ENCODE results near the gene GPR143.

GPR143 gene

GRCh38 chrX:9746148-9746888 lies 19.3 kb downstream of the GPR143 start:
- TF ChIP-seq SIN3A (IDR thresholded peaks at IDR 0.05; ENCODE audit: borderline replicate concordance, insufficient read depth, low read length), result no peak
- no peak for TF ChIP-seq POLR2AphosphoS5 (IDR thresholded peaks at IDR 0.05; ENCODE audit: low read depth, low read length)
- no peak for TF ChIP-seq TAF1 (IDR thresholded peaks at IDR 0.05; ENCODE audit: borderline replicate concordance, insufficient read depth, low read length)
- TF ChIP-seq FOXP2 (optimal IDR thresholded peaks at IDR 0.05; ENCODE audit: borderline replicate concordance, extremely low read depth, extremely low read length, insufficient read depth), result no peak
- no peak for TF ChIP-seq REST (IDR thresholded peaks at IDR 0.05; ENCODE audit: insufficient read depth in 1 of 2, low read depth in 2 of 2, low read length in 2 of 2)

GRCh38 chrX:9745417-9746115 lies 20.1 kb downstream of the GPR143 start:
- TF ChIP-seq POLR2AphosphoS5 (IDR thresholded peaks at IDR 0.05; ENCODE audit: low read depth, low read length) (no peak), FOXP2 (optimal IDR thresholded peaks at IDR 0.05; ENCODE audit: borderline replicate concordance, extremely low read depth, extremely low read length, insufficient read depth) (no peak), TAF1 (IDR thresholded peaks at IDR 0.05; ENCODE audit: borderline replicate concordance, insufficient read depth, low read length) (no peak), REST (IDR thresholded peaks at IDR 0.05; ENCODE audit: insufficient read depth in 1 of 2, low read depth in 2 of 2, low read length in 2 of 2) (no peak), SIN3A (IDR thresholded peaks at IDR 0.05; ENCODE audit: borderline replicate concordance, insufficient read depth, low read length) (no peak)

GRCh38 chrX:9739130-9739529 lies 26.5 kb downstream of the GPR143 start:
- TF ChIP-seq REST (IDR thresholded peaks at IDR 0.05; ENCODE audit: insufficient read depth in 1 of 2, low read depth in 2 of 2, low read length in 2 of 2) (no peak), POLR2AphosphoS5 (IDR thresholded peaks at IDR 0.05; ENCODE audit: low read depth, low read length) (no peak), TAF1 (IDR thresholded peaks at IDR 0.05; ENCODE audit: borderline replicate concordance, insufficient read depth, low read length) (no peak), FOXP2 (optimal IDR thresholded peaks at IDR 0.05; ENCODE audit: borderline replicate concordance, extremely low read depth, extremely low read length, insufficient read depth) (no peak), SIN3A (IDR thresholded peaks at IDR 0.05; ENCODE audit: borderline replicate concordance, insufficient read depth, low read length) (no peak)

GRCh38 chrX:9738151-9738550 lies 27.5 kb downstream of the GPR143 start:
- no peak for TF ChIP-seq TAF1 (IDR thresholded peaks at IDR 0.05; ENCODE audit: borderline replicate concordance, insufficient read depth, low read length)
- no peak for TF ChIP-seq SIN3A (IDR thresholded peaks at IDR 0.05; ENCODE audit: borderline replicate concordance, insufficient read depth, low read length)
- TF ChIP-seq REST (IDR thresholded peaks at IDR 0.05; ENCODE audit: insufficient read depth in 1 of 2, low read depth in 2 of 2, low read length in 2 of 2), result no peak
- no peak for TF ChIP-seq POLR2AphosphoS5 (IDR thresholded peaks at IDR 0.05; ENCODE audit: low read depth, low read length)
- no peak for TF ChIP-seq FOXP2 (optimal IDR thresholded peaks at IDR 0.05; ENCODE audit: borderline replicate concordance, extremely low read depth, extremely low read length, insufficient read depth)

Data from PFSK-1 (cell line).